GM18873 (cell line): ENCODE data around the gene CD55.

Experiments used
- ATAC-seq: cut with Tn5 transposase; IDR thresholded peaks from one replicate; pipeline ENCODE4 v1.9.1; 2021; ENCODE audit warnings: mild to moderate bottlenecking, moderate library complexity, moderate number of reproducible peaks; ENCODE audit not compliant: unreplicated experiment, low FRiP score

CD55 gene

GRCh38 chr1:207321079-207321789 is at the start of gene CD55:
Gene CD55 (plus strand): TSS chr1:207321678. CDS start chr1:207321766, 88 bp downstream.
- peak; percentile 88 for ATAC-seq

- no peak for ATAC-seq
These were observed 46.6 kb upstream of the CD55 start for GRCh38 chr1:207274882-207275281.

- no peak for ATAC-seq
These were observed 45.0 kb upstream of the CD55 start for GRCh38 chr1:207276465-207276864.

GRCh38 chr1:207277241-207277640 is 44.2 kb upstream of the CD55 start:
- no peak for ATAC-seq

GRCh38 chr1:207279652-207280051 is 41.8 kb upstream of the CD55 start:
- ATAC-seq = no peak

- no peak for ATAC-seq
These were observed 40.8 kb upstream of the CD55 start for GRCh38 chr1:207280706-207281105.

- no peak for ATAC-seq
These were observed 39.4 kb upstream of the CD55 start for GRCh38 chr1:207282058-207282457.

GRCh38 chr1:207282496-207283380 is 38.7 kb upstream of the CD55 start:
- no peak for ATAC-seq

GRCh38 chr1:207283421-207283820 is 38.1 kb upstream of the CD55 start:
- ATAC-seq = no peak

- ATAC-seq = no peak
These were observed 37.1 kb upstream of the CD55 start for GRCh38 chr1:207284209-207284897.

GRCh38 chr1:207286786-207287468 is 34.6 kb upstream of the CD55 start:
- ATAC-seq = no peak

GRCh38 chr1:207288315-207288714 is 33.2 kb upstream of the CD55 start:
- ATAC-seq = no peak

- ATAC-seq = no peak
These were observed 31.7 kb upstream of the CD55 start for GRCh38 chr1:207289756-207290155.

GRCh38 chr1:207291723-207292122 is 29.8 kb upstream of the CD55 start:
- ATAC-seq = no peak

- ATAC-seq = no peak
These were observed 23.3 kb upstream of the CD55 start for GRCh38 chr1:207298186-207298585.

GRCh38 chr1:207298636-207299398 is 22.7 kb upstream of the CD55 start:
- ATAC-seq = no peak

GRCh38 chr1:207300970-207301369 is 20.5 kb upstream of the CD55 start:
- no peak for ATAC-seq

- ATAC-seq = no peak
These were observed 18.7 kb upstream of the CD55 start for GRCh38 chr1:207302618-207303393.
